Thoracic aorta (tissue), 2 donors: ENCODE measurements around the gene PRPF6. TPM values are rescaled to one million over a fixed set of nuclear protein-coding genes. Genes with fewer than 3 reads are reported as not detected.

Experiments used
- ATAC-seq: fragments of 150-250 bp; one replicate; pipeline ENCODE4 v1.8.0; 2017; ENCODE audit warnings: low read depth; ENCODE audit not compliant: insufficient number of reproducible peaks, low FRiP score
- DNase-seq: peaks from one replicate; pipeline ENCODE4 v3.0.0-alpha.2; 2020; ENCODE audit warnings: low spot score
- H3K27ac ChIP-seq, 2 donors: fragments of 200-600 bp; sonication (generic); 1 replicate in 1 of 2; 2 replicates in 1 of 2; pipeline ENCODE4 v1.5.1; 2016; ENCODE audit warnings: mild to moderate bottlenecking in 2 of 2, moderate library complexity in 2 of 2
- H3K27me3 ChIP-seq: fragments of 200-600 bp; sonication (generic); replicated peaks from 2 replicates; pipeline ENCODE4 v1.6.0; 2016; ENCODE audit warnings: mild to moderate bottlenecking; ENCODE audit not compliant: insufficient read depth
- H3K36me3 ChIP-seq: fragments of 200-600 bp; sonication (generic); one replicate; pipeline ENCODE4 v1.5.1; 2016
- H3K4me1 ChIP-seq, 2 donors: fragments of 200-600 bp; sonication (generic); 1 replicate in 1 of 2; 2 replicates in 1 of 2; pipeline versions ENCODE4 v1.5.1 to v1.6.0; 2016; ENCODE audit warnings: low read depth in 2 of 2, mild to moderate bottlenecking in 1 of 2; ENCODE audit not compliant: control insufficient read depth in 1 of 2
- H3K4me3 ChIP-seq: fragments of 200-600 bp; sonication (generic); 2 replicates; pipeline ENCODE4 v1.5.1; 2016; ENCODE audit warnings: mild to moderate bottlenecking
- H3K9me3 ChIP-seq: fragments of 200-600 bp; sonication (generic); 2 replicates; pipeline ENCODE4 v1.5.1; 2016
- total RNA-seq, 2 donors: library from RNA; depleted of rRNA; stranded (reverse); fragments of >200 nt; gene quantifications; one replicate each; pipeline versions ENCODE4 v1.1.0 to v1.2.3, GENCODE V29; 2016
- TF ChIP-seq, protein P1 (sequence below): fragments of 200-600 bp; sonication (generic); IDR thresholded peaks from one replicate; pipeline ENCODE4 v1.5.1; 2019; ENCODE audit warnings: antibody characterized with exemption

PRPF6 gene
- total RNA-seq, 2 donors from 2014 or later = 51.9 to 52.9 TPM

DNA sequence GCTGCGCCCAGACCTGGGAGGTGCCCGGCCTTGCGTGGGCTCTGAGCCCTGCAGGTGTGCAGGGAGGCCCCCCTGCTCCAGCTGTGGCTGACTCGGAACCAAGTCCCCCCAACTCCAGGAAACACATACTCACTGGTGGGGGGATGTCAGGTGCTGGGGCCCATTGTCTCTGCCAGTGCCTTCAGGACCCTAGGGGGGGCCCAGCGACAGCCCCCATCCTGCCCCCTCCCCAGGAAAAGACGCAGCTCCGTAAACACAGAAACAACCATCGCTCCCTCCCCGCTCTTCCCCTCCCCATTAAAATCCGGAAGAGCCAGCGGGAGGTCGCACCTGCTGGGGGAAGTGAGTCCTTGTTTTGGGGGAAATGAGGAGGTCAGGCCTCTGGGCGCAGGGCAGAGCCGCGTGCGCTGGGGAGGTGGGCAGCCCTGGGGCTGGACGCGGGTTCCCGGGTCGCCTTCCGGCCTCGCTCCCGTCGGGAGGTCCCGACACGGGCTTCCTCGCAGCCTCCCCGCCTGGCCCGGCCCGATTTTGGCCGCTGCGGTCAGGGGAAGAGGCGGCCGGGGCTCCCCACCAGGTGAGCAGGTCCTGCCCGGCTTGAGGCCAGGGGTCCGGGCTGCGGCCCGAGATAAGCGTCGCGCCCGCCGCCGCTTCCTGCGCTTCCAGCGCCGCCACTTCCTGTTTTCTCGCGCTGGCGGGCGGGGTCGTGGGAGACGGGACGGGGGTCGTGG lies 61.3 kb downstream of the PRPF6 start:
- DNase-seq (no peak), ATAC-seq (no peak)
- Histone ChIP-seq H3K27me3 (no peaks in the 10 kb centered on the region), H3K9me3 (no peaks in the 10 kb centered on the region), H3K27ac (peak overlapping the region in 1 of 2 donors; percentile 28), H3K4me1 (peaks cover 13 to 23% of the 10 kb centered on the region in 2 donors), H3K36me3 (no peaks in the 10 kb centered on the region), H3K4me3 (peak overlapping the region; percentile 66)
- TF ChIP-seq, protein P1, sequence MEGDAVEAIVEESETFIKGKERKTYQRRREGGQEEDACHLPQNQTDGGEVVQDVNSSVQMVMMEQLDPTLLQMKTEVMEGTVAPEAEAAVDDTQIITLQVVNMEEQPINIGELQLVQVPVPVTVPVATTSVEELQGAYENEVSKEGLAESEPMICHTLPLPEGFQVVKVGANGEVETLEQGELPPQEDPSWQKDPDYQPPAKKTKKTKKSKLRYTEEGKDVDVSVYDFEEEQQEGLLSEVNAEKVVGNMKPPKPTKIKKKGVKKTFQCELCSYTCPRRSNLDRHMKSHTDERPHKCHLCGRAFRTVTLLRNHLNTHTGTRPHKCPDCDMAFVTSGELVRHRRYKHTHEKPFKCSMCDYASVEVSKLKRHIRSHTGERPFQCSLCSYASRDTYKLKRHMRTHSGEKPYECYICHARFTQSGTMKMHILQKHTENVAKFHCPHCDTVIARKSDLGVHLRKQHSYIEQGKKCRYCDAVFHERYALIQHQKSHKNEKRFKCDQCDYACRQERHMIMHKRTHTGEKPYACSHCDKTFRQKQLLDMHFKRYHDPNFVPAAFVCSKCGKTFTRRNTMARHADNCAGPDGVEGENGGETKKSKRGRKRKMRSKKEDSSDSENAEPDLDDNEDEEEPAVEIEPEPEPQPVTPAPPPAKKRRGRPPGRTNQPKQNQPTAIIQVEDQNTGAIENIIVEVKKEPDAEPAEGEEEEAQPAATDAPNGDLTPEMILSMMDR = no peak

DNA sequence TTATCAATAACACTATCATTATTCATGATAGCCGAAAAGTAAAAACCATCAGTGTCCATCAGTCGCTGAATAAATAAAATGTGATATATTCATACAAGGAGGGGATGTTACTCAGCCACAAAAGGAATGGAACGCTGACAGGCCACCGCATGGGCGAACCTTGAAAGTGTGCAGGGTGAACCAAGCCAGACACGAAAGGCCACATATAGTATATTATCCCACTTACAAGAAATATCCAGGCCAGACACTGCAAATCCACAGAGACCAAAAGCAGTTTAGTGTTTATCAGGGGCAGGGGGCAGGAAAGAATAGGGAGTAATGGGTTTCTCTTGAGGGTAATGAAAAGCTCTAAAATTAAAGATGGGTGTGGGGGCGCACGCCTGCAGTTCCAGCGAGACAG lies 62.8 kb downstream of the PRPF6 start:
- ATAC-seq (no peak), DNase-seq (no peak)
- Histone ChIP-seq H3K36me3 (no peaks in the 10 kb centered on the region), H3K27me3 (no peaks in the 10 kb centered on the region), H3K9me3 (no peaks in the 10 kb centered on the region), H3K4me3 (no peak overlapping the region), H3K27ac (no peak overlapping the region), H3K4me1 (peaks cover 4 to 26% of the 10 kb centered on the region in 2 donors)
- TF ChIP-seq, protein P1 = no peak

DNA sequence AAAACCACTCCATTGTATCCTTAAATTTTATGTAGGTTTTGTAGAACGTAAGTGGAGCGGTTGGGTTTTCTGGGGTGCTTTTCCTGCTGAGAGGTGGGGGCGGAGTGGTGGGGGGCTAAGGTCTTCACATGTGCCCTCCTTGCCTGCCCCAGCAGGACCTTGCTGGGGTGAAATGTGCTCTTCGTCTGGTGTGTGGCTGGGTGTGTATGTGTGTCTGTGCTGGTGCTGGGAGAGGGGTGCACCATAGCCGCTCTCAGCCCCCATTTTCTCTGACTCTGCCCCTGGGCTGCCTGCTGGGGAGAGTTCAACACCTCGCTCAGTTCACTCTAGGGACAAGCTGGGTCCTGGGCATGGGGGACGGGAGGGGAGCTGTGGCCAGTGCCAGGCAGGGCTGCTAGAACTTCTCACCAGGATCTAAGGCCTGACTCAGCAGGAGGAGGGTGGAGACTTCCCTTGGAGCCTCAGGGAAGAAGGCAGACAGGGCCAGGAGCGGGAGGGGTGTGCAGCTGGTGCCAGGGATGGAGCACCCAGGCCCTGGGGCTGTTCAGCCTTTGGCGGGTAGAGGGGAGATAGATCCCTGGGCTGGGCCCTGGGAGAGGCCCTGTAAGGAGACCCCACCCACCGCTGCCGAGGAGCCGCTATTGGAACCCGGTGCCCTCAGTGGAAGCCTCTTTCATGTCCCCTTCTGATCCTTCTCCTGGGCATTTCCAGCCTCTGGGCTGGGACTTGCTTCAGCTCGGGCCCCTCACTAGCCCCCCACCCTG lies 63.7 kb downstream of the PRPF6 start:
- DNase-seq (no peak), ATAC-seq (no peak)
- Histone ChIP-seq H3K9me3 (no peaks in the 10 kb centered on the region), H3K36me3 (no peaks in the 10 kb centered on the region), H3K4me1 (peaks cover 4 to 22% of the 10 kb centered on the region in 2 donors), H3K27ac (no peak overlapping the region), H3K27me3 (no peaks in the 10 kb centered on the region), H3K4me3 (no peak overlapping the region)
- TF ChIP-seq, protein P1 = no peak

GRCh38 chr20:64045346-64046011 lies 64.5 kb downstream of the PRPF6 start:
- no peak overlapping the region for H3K4me3 ChIP-seq
- H3K36me3 ChIP-seq = no peaks in the 10 kb centered on the region
- ATAC-seq (no peak), DNase-seq (no peak)
- no peak overlapping the region for H3K27ac ChIP-seq
- no peaks in the 10 kb centered on the region for H3K27me3 ChIP-seq
- H3K4me1 ChIP-seq = peaks cover 4 to 26% of the 10 kb centered on the region in 2 donors
- TF ChIP-seq, protein P1 = no peak
- H3K9me3 ChIP-seq = no peaks in the 10 kb centered on the region

DNA sequence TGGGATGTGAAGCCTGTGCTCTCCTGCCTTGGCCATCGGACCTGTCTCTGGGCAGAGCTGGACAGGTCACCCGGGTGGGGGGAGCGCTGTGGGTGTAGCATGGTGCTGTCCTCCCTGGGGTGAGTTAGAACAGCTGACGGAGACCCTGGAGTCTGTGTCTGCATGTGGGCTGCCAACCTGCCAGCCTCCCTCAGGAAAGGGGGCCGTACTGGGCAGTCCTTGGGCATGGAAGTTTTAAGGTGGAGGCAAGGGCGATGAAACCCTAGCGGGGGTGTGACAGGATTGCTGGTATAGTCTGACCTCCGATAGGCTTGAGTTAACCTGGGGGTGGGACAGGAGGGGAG lies 66.1 kb downstream of the PRPF6 start:
- no peak overlapping the region for H3K27ac ChIP-seq
- H3K36me3 ChIP-seq = no peaks in the 10 kb centered on the region
- TF ChIP-seq, protein P1 = no peak
- H3K4me1 ChIP-seq = peaks cover 4 to 19% of the 10 kb centered on the region in 2 donors
- no peaks in the 10 kb centered on the region for H3K9me3 ChIP-seq
- H3K4me3 ChIP-seq = peak overlapping the region; percentile 31
- DNase-seq = no peak
- H3K27me3 ChIP-seq = no peaks in the 10 kb centered on the region
- ATAC-seq = no peak
